ENCODE results near the gene ZNF674.

Gene ZNF674

GRCh38 chrX:46573331-46573891 is 28.2 kb upstream of the ZNF674 start, which contains the start of gene CHST7:
CHST7 (plus strand) TSS chrX:46573765; CDS start chrX:46573932, 167 bp downstream.
- Histone ChIP-seq H3F3A (ENCODE audit: insufficient read depth, low read length) (no peaks in the 10 kb centered on the region), H3K27ac (ENCODE audit: low read depth, low read length, poor library complexity, severe bottlenecking) (peak within 1 kb of the TSS; percentile 61), H3K9me2 (ENCODE audit: low read depth, low read length) (no peaks in the 10 kb centered on the region), H3K27me3 (ENCODE audit: insufficient read depth, low read length) (no peaks in the 10 kb centered on the region), H3K36me3 (ENCODE audit: insufficient read depth, low read length) (peaks cover 3% of the 10 kb centered on the region; the same call in 1 of the 2 replicates), H3K79me2 (ENCODE audit: insufficient read depth, low read length) (peaks cover 3% of the 10 kb centered on the region; the same call in 1 of the 2 replicates), H3K4me1 (ENCODE audit: insufficient read depth, low read length, severe bottlenecking) (peaks cover 48% of the 10 kb centered on the region), H4K20me1 (ENCODE audit: insufficient read depth, low read length) (no peaks in the 10 kb centered on the region), H3K9ac (ENCODE audit: low read length) (peak within 1 kb of the TSS; percentile 76), H2AFZ (ENCODE audit: low read length) (0 out of 2 replicates have a peak within 1 kb of the TSS, but pooled peaks have one; percentile 49), H3K4me2 (ENCODE audit: low read length) (peak within 1 kb of the TSS; percentile 83), H3K9me3 (ENCODE audit: low read length) (no peaks in the 10 kb centered on the region), H3K4me3 (ENCODE audit: low read depth, low read length, poor library complexity, severe bottlenecking) (peak within 1 kb of the TSS; percentile 84)
- TF ChIP-seq EZH2 (IDR thresholded peaks at IDR 0.05; ENCODE audit: borderline replicate concordance, low read length), result no peak
- TF ChIP-seq, protein P1, sequence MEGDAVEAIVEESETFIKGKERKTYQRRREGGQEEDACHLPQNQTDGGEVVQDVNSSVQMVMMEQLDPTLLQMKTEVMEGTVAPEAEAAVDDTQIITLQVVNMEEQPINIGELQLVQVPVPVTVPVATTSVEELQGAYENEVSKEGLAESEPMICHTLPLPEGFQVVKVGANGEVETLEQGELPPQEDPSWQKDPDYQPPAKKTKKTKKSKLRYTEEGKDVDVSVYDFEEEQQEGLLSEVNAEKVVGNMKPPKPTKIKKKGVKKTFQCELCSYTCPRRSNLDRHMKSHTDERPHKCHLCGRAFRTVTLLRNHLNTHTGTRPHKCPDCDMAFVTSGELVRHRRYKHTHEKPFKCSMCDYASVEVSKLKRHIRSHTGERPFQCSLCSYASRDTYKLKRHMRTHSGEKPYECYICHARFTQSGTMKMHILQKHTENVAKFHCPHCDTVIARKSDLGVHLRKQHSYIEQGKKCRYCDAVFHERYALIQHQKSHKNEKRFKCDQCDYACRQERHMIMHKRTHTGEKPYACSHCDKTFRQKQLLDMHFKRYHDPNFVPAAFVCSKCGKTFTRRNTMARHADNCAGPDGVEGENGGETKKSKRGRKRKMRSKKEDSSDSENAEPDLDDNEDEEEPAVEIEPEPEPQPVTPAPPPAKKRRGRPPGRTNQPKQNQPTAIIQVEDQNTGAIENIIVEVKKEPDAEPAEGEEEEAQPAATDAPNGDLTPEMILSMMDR (IDR thresholded peaks at IDR 0.05; ENCODE audit: low read length), result peak; percentile 45

DNA sequence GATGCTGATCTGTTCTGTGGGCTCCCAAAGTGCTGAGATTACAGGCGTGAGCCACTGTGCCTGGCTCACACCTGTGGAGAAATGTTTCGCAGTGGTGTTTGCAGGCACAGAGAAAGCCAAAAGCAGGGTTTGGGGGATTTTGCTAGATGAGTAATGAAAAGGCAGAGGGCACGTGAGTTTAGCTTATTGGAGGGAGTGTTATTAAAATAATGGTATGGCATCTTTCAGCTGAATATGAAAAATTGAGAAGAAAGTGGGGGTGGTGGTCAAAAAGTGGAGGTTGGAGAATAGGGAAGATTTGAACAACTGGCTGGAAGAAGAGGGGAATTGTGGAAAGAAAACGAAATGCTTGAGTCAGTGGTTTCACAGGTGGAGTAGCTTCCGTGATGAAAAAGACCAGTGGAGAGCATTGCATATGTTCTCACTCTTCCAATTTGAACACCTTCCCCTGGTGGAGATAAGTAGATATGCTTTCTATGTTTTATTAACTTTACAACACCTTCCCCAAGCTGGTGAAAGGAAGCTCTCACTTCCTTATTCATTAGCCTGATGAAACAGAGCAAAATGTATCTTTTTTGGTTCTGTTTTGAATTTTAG is 27.2 kb upstream of the ZNF674 start:
- H3K4me2 ChIP-seq (ENCODE audit: low read length), result peak overlapping the region; percentile 83
- TF ChIP-seq, protein P1 (IDR thresholded peaks at IDR 0.05; ENCODE audit: low read length), result no peak

GRCh38 chrX:46571423-46572339 is 26.5 kb upstream of the ZNF674 start:
- Histone ChIP-seq H2AFZ (ENCODE audit: low read length) (no peak overlapping the region), H3F3A (ENCODE audit: insufficient read depth, low read length) (no peaks in the 10 kb centered on the region), H3K27me3 (ENCODE audit: insufficient read depth, low read length) (no peaks in the 10 kb centered on the region), H3K4me3 (ENCODE audit: low read depth, low read length, poor library complexity, severe bottlenecking) (no peak overlapping the region), H3K9ac (ENCODE audit: low read length) (no peak overlapping the region), H3K9me2 (ENCODE audit: low read depth, low read length) (no peaks in the 10 kb centered on the region), H3K79me2 (ENCODE audit: insufficient read depth, low read length) (no peaks in the 10 kb centered on the region), H3K9me3 (ENCODE audit: low read length) (no peaks in the 10 kb centered on the region), H3K4me1 (ENCODE audit: insufficient read depth, low read length, severe bottlenecking) (peaks cover 39% of the 10 kb centered on the region), H3K36me3 (ENCODE audit: insufficient read depth, low read length) (no peaks in the 10 kb centered on the region), H3K27ac (ENCODE audit: low read depth, low read length, poor library complexity, severe bottlenecking) (no peak overlapping the region), H3K4me2 (ENCODE audit: low read length) (no peak overlapping the region), H4K20me1 (ENCODE audit: insufficient read depth, low read length) (no peaks in the 10 kb centered on the region)
- TF ChIP-seq, protein P1 (IDR thresholded peaks at IDR 0.05; ENCODE audit: low read length), result no peak
- TF ChIP-seq EZH2 (IDR thresholded peaks at IDR 0.05; ENCODE audit: borderline replicate concordance, low read length), result no peak

More for the DNA sequence above, 27.2 kb upstream of the ZNF674 start:
- H3K9ac ChIP-seq (ENCODE audit: low read length), result no peak overlapping the region
- H3K27ac ChIP-seq (ENCODE audit: low read depth, low read length, poor library complexity, severe bottlenecking), result peak overlapping the region; percentile 44
- no peaks in the 10 kb centered on the region for H3K9me3 ChIP-seq (ENCODE audit: low read length)
- peaks cover 3% of the 10 kb centered on the region; the same call in 1 of the 2 replicates for H3K79me2 ChIP-seq (ENCODE audit: insufficient read depth, low read length)
- no peaks in the 10 kb centered on the region; the same call in 1 of the 2 replicates for H3K36me3 ChIP-seq (ENCODE audit: insufficient read depth, low read length)
- no peaks in the 10 kb centered on the region for H3K9me2 ChIP-seq (ENCODE audit: low read depth, low read length)
- H3K27me3 ChIP-seq (ENCODE audit: insufficient read depth, low read length), result no peaks in the 10 kb centered on the region
- H4K20me1 ChIP-seq (ENCODE audit: insufficient read depth, low read length), result no peaks in the 10 kb centered on the region
- no peak overlapping the region for H2AFZ ChIP-seq (ENCODE audit: low read length)
- no peaks in the 10 kb centered on the region for H3F3A ChIP-seq (ENCODE audit: insufficient read depth, low read length)
- peaks cover 46% of the 10 kb centered on the region for H3K4me1 ChIP-seq (ENCODE audit: insufficient read depth, low read length, severe bottlenecking)
- H3K4me3 ChIP-seq (ENCODE audit: low read depth, low read length, poor library complexity, severe bottlenecking), result no peak overlapping the region
